Hepatocyte (in vitro differentiated cells): Measurements from ENCODE around the gene MITF. TPM values are rescaled to one million over a fixed set of nuclear protein-coding genes. Genes with fewer than 3 reads are reported as not detected.

Experiments
- DNase-seq: peaks from one replicate; pipeline ENCODE4 v3.0.0-alpha.2; 2016; ENCODE audit warnings: low spot score
- H2AFZ ChIP-seq: fragments of 200-600 bp; sonication (generic); 2 replicates; pipeline ENCODE4 v1.6.0; 2016; ENCODE audit warnings: antibody characterized with exemption, mild to moderate bottlenecking
- H3K27ac ChIP-seq: fragments of 200-600 bp; sonication (generic); 2 replicates; pipeline ENCODE4 v1.5.1; 2016; ENCODE audit warnings: mild to moderate bottlenecking
- H3K27me3 ChIP-seq: fragments of 200-600 bp; sonication (generic); 2 replicates; pipeline ENCODE4 v1.6.1; 2016
- H3K36me3 ChIP-seq: fragments of 200-600 bp; sonication (generic); replicated peaks from 2 replicates; pipeline ENCODE4 v1.5.1; 2016; ENCODE audit warnings: low read depth; ENCODE audit not compliant: insufficient read depth
- H3K4me1 ChIP-seq: fragments of 200-600 bp; sonication (generic); 2 replicates; pipeline ENCODE4 v1.5.1; 2016; ENCODE audit warnings: mild to moderate bottlenecking, moderate library complexity; ENCODE audit not compliant: insufficient read depth
- H3K4me2 ChIP-seq: fragments of 200-600 bp; sonication (generic); 2 replicates; pipeline ENCODE4 v1.6.0; 2016
- H3K4me3 ChIP-seq: fragments of 200-600 bp; sonication (generic); 2 replicates; pipeline ENCODE4 v1.5.1; 2016; ENCODE audit warnings: mild to moderate bottlenecking
- H3K79me2 ChIP-seq: fragments of 200-600 bp; sonication (generic); 2 replicates; pipeline ENCODE4 v1.6.0; 2017; ENCODE audit warnings: mild to moderate bottlenecking
- H3K9me2 ChIP-seq: fragments of 200-600 bp; sonication (generic); replicated peaks from 2 replicates; pipeline ENCODE4 v1.6.0; 2017; ENCODE audit warnings: mild to moderate bottlenecking; ENCODE audit not compliant: insufficient read depth
- H3K9me3 ChIP-seq: fragments of 200-600 bp; sonication (generic); 2 replicates; pipeline ENCODE4 v1.5.1; 2016; ENCODE audit warnings: low read depth, mild to moderate bottlenecking
- H4K20me1 ChIP-seq: fragments of 200-600 bp; sonication (generic); 2 replicates; pipeline ENCODE4 v1.6.0; 2016; ENCODE audit warnings: mild to moderate bottlenecking; ENCODE audit not compliant: insufficient read depth, poor library complexity, severe bottlenecking
- CTCF ChIP-seq: fragments of 200-600 bp; sonication (generic); IDR thresholded peaks from 2 replicates; pipeline ENCODE4 v1.5.1; 2016; ENCODE audit warnings: antibody characterized with exemption, mild to moderate bottlenecking; ENCODE audit not compliant: poor library complexity
- EZH2 ChIP-seq: fragments of 200-600 bp; sonication (generic); IDR thresholded peaks from 2 replicates; pipeline ENCODE4 v1.6.1; 2016; ENCODE audit warnings: antibody characterized with exemption, mild to moderate bottlenecking, borderline replicate concordance
- EZH2phosphoT487 ChIP-seq: fragments of 200-600 bp; sonication (generic); IDR thresholded peaks from one replicate; pipeline ENCODE4 v1.6.1; 2018; ENCODE audit warnings: antibody characterized with exemption, mild to moderate bottlenecking, low read depth, moderate library complexity; ENCODE audit not compliant: unreplicated experiment, severe bottlenecking
- WGBS: methylation state at CpG from one replicate; pipeline ENCODE4 v1.1.6; 2016; ENCODE audit warnings: low lambda C conversion rate; ENCODE audit errors: missing lambda C conversion rate; 5-methylcytosine and 5-hydroxymethylcytosine counted together
- polyA plus RNA-seq: library from polyadenylated mRNA; unstranded; fragments of >200 nt; fragmentation: Nextera tagmentation; extraction: Ambion mirVana; gene quantifications from 2 replicates; pipeline ENCODE4 v1.2.1, GENCODE V29; 2016
- total RNA-seq: library from RNA; depleted of rRNA; stranded (reverse); fragments of >200 nt; gene quantifications from 2 replicates; pipeline ENCODE4 v1.2.3, GENCODE V29; 2014

Gene MITF
- total and polyA plus RNA-seq, 2 experiments from 2014 or later: 7.1 to 14.2 TPM

GRCh38 chr3:69882560-69882959, 143.3 kb downstream of the MITF start:
- no peaks in the 10 kb centered on the region for H4K20me1 ChIP-seq
- H3K9me2 ChIP-seq: no peaks in the 10 kb centered on the region
- TF ChIP-seq EZH2 (no peak), EZH2phosphoT487 (no peak), CTCF (no peak)
- H3K4me2 ChIP-seq: no peak overlapping the region
- DNase-seq: no peak
- H3K79me2 ChIP-seq: no peaks in the 10 kb centered on the region
- WGBS: 86% methylated on average over 4 of the region's 4 CpGs
- H3K27ac ChIP-seq: no peak overlapping the region
- H3K4me3 ChIP-seq: no peak overlapping the region
- H3K27me3 ChIP-seq: no peaks in the 10 kb centered on the region
- no peaks in the 10 kb centered on the region for H3K4me1 ChIP-seq
- H2AFZ ChIP-seq: no peak overlapping the region
- no peaks in the 10 kb centered on the region for H3K36me3 ChIP-seq
- no peaks in the 10 kb centered on the region for H3K9me3 ChIP-seq

- H2AFZ ChIP-seq: no peak overlapping the region
- H3K4me1 ChIP-seq: no peaks in the 10 kb centered on the region
- H3K9me2 ChIP-seq: no peaks in the 10 kb centered on the region
- no peaks in the 10 kb centered on the region for H4K20me1 ChIP-seq
- no peak for TF ChIP-seq EZH2
- no peak for TF ChIP-seq CTCF
- no peak for TF ChIP-seq EZH2phosphoT487
- no peaks in the 10 kb centered on the region for H3K79me2 ChIP-seq
- no peak overlapping the region for H3K4me2 ChIP-seq
- no peaks in the 10 kb centered on the region for H3K27me3 ChIP-seq
- no peak overlapping the region for H3K27ac ChIP-seq
- no peak overlapping the region for H3K4me3 ChIP-seq
- DNase-seq: no peak
- 84% methylated on average over 13 of the region's 13 CpGs for WGBS
- no peaks in the 10 kb centered on the region for H3K36me3 ChIP-seq
- no peaks in the 10 kb centered on the region for H3K9me3 ChIP-seq
Measured at GRCh38 chr3:69888040-69888942, 149.0 kb downstream of the MITF start.

GRCh38 chr3:69888943-69889315, 149.7 kb downstream of the MITF start:
- no peak overlapping the region for H3K4me2 ChIP-seq
- no peak overlapping the region for H3K4me3 ChIP-seq
- no peaks in the 10 kb centered on the region for H3K79me2 ChIP-seq
- H3K9me2 ChIP-seq: no peaks in the 10 kb centered on the region
- H3K27ac ChIP-seq: no peak overlapping the region
- no peak for TF ChIP-seq CTCF
- no peak for TF ChIP-seq EZH2
- TF ChIP-seq EZH2phosphoT487: no peak
- no peaks in the 10 kb centered on the region for H3K4me1 ChIP-seq
- no peaks in the 10 kb centered on the region for H3K36me3 ChIP-seq
- no peaks in the 10 kb centered on the region for H3K9me3 ChIP-seq
- H3K27me3 ChIP-seq: no peaks in the 10 kb centered on the region
- DNase-seq: no peak
- H4K20me1 ChIP-seq: no peaks in the 10 kb centered on the region
- WGBS: 85% methylated on average over 3 of the region's 3 CpGs
- no peak overlapping the region for H2AFZ ChIP-seq
